OCI-LY7 (cell line): ENCODE data around the gene FGFR4.

Experiments used
- CTCF ChIP-seq: fragments of 200-600 bp; sonication (generic); conservative IDR thresholded peaks from 2 replicates; pipeline ENCODE4 v1.5.1; 2014; ENCODE audit warnings: mild to moderate bottlenecking, antibody characterized with exemption, low read length, moderate library complexity, mixed read lengths
- EZH2phosphoT487 ChIP-seq: fragments of 200-600 bp; sonication (generic); IDR thresholded peaks from 2 replicates; pipeline ENCODE4 v1.6.1; 2018; ENCODE audit warnings: low read depth, borderline replicate concordance, mild to moderate bottlenecking, mixed run types, antibody characterized with exemption, low read length, moderate library complexity, mixed read lengths

- no peak for TF ChIP-seq EZH2phosphoT487
- TF ChIP-seq CTCF: no peak
Measured at GRCh38 chr5:177123789-177124485, 37.2 kb downstream of the FGFR4 start.
